ENCODE results near the gene RETN.

The RETN gene

DNA sequence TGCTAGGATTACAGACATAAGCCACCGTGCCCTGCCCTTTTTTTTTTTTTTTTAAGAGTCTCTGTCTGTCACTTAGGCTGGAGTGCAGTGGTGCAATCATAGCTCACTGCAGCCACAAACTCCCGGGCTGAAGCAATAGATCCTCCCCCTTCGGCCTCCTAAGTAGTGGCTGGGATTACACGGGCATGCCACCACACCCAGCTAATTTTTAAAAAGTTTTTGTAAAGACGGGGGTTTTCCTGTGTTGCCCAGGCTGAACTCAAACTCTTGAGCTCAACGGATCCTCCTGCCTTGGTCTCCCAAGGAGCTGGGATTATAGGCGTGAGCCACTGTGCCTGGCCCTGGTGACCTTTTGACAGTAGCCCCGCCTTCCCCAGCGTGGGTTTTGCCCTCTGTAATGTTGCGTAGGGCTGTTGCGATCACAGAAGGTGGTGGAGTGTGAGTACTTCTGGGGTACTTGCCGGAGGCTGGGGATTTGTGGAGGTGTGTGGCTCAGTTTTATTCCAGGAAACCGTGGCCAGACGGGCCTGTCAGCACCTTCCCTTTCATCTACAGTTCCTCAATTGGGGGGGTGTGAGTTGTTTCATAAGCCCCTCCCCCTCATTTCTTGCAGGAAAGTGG lies 11.6 kb upstream of the RETN start:
- DNase-seq (ENCODE audit: low read depth in 3 of 3), result no peak

GRCh38 chr19:7658219-7658686 lies 10.6 kb upstream of the RETN start:
- DNase-seq (ENCODE audit: low read depth in 3 of 3), result no peak

DNA sequence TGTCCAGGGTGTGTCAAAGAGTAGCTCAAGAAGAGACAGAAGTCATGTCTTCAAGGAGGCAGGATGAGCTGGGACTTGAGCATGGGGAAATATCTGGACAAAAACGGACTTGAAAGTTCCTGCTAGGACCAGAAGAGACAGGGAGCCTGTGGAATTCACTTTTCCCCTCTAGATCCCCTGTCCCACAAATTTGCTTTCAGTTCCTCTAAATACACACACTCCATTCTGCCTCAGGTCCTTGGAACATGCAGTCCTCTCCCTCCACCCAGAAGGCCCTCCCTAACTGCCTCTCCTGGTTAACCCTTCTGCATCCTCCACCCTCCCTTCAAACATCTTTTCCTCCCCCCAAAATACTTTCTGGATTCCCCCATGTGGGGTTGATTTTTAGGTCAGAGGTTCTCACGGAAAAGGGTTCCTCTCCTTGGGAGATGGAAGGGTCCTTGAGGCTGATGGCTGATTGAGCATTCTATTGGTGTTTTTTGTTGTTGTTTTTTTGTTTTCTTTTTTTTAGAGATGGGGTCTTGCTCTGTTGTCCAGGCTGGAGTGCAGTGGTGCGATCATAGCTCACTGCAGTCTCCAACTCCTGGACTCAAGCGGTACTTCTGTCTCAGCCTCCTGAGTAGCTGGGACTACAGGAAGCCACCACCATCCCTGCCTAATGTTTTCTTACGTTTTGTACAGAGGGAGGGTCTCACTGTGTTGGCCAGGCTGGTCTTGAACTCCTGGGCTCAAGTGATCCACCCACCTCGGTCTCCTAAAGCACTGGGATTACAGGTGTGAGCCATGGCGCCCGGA lies 6.9 kb upstream of the RETN start:
- DNase-seq (ENCODE audit: low read depth in 3 of 3), result no peak

- no peak for DNase-seq (ENCODE audit: low read depth in 3 of 3)
Observed at GRCh38 chr19:7662657-7663056, 6.2 kb upstream of the RETN start.

- no peak for DNase-seq (ENCODE audit: low read depth in 3 of 3)
Observed at GRCh38 chr19:7663706-7664105, 5.1 kb upstream of the RETN start.

GRCh38 chr19:7665076-7665475 lies 3.8 kb upstream of the RETN start:
- DNase-seq (ENCODE audit: low read depth in 3 of 3), result no peak

GRCh38 chr19:7669641-7670040 lies 792 bp downstream of the RETN start:
- DNase-seq (ENCODE audit: low read depth in 3 of 3), result no peak

- DNase-seq (ENCODE audit: low read depth in 3 of 3), result no peak
Observed at GRCh38 chr19:7670150-7670783, 1.4 kb downstream of the RETN start.

DNA sequence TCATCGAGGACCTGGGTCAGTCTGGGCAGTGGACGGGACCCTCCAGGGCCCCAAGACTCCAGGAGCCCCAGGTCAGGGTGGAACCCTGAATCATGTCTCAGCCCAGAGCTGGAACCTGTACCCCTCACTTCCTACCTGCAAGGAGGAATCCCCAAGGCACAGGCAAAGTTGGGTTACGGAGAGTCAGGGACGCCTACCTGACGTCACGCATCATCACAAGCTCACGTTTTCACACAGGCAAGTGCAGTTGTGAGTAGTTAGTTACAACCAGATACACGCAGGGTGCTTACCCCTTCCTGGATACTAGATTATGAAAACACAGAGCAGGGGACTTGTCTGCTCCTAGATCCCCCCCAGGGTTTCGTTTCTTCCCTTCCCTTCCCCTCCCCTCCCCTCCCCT lies 1.9 kb downstream of the RETN start:
- DNase-seq (ENCODE audit: low read depth in 3 of 3), result no peak

- DNase-seq (ENCODE audit: low read depth in 3 of 3), result no peak
Observed at GRCh38 chr19:7672522-7672921, 3.7 kb downstream of the RETN start.

GRCh38 chr19:7674010-7675005 lies 5.5 kb downstream of the RETN start:
- DNase-seq (ENCODE audit: low read depth in 3 of 3), result no peak

DNA sequence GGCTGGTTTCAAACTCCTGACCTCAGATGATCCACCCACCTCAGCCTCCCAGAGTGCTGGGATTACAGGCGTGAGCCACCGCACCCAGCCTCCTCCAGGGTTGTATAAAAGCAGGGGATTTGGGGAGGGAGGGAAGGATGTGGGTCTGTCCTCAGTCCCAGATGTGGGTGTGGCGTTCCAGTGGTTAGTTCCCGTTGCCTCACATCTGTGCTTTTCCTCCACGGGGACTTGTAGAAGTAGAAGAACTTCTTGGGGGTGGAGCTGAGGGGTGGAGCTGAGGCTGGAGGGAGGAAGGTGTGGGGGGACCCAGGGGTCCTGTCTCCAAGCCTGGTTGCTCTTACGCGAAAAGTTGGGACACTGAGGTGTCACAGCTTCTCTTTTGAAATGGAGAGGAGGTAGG lies 7.5 kb downstream of the RETN start:
- DNase-seq (ENCODE audit: low read depth in 3 of 3), result no peak

GRCh38 chr19:7676854-7677253 lies 8.0 kb downstream of the RETN start, which contains the start of gene MCEMP1:
TSS of gene MCEMP1 (plus strand) at chr19:7677090. CDS start at chr19:7677121, 31 bp downstream.
- no peak for DNase-seq (ENCODE audit: low read depth in 3 of 3)

DNA sequence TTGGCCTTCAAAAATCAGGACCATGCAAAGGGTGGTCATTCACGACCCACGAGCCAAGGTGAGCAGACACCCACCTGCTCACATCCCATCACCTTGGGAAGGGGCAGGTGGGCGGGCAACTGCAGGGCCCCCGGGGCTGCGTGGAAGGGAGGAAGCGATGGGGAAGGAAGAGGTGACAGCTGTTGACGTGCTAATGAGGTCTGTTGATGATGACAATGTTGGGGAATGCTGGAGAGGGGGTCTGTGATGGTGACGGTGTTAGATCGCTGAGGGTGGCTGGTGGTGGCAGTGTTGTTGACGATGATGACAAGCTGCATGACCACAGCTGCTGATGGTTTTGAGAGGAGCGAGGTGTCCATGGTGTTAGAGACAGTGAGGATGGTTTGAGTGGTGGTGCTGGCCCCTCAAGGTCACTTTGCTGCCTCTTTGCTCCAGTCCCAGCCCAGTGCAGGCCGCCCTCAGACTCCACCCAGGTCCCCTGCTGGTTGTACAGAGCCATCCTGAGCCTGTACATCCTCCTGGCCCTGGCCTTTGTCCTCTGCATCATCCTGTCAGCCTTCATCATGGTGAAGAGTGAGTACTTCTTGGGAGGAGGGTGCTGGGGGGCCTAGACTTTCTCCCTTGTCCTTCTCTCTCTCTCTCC lies 8.9 kb downstream of the RETN start:
- DNase-seq (ENCODE audit: low read depth in 3 of 3), result no peak

GRCh38 chr19:7678971-7679751 lies 10.3 kb downstream of the RETN start:
- peak in 2 of 3 experiments; percentile 56 to 64 for DNase-seq (ENCODE audit: low read depth in 3 of 3)

- DNase-seq (ENCODE audit: low read depth in 3 of 3), result no peak
Observed at GRCh38 chr19:7679771-7680605, 11.1 kb downstream of the RETN start.

DNA sequence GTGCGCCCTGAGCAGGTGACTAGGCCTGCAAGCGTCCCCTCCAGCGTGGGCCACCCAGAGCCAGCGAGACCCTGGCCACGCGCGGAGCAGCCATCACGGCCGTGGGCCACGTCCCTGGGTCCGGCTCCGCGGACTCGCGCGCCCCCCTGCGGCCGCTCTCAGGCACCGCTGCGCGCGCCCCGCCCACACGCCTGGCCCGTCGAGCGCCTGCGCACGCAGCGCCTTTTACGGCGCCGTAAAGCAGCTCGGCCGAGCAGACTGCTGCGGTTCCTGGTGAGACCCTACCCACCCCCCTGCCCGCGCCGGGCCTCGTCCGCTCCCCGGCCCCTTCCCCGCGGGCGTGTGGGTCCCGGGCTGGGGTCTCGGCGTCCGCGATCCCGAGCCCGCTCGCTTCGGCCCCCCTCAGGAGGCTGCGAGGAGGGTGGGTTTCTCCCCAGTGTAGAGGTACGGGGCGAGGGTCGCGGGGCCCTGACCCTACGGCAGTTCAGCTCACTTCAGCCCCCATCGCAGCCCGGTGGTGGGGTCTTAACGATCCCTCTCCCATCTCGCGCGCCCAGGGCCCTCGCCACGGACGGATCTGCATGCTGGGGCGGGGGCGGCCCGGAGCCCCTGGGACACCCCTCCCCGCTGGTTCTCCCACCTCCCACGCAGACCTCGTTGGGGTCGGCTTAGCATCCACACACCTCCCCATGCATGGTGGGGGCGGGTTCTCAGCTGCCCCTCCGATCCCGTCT lies 11.9 kb downstream of the RETN start, which contains the start of gene TRAPPC5:
Gene TRAPPC5 (plus strand): TSS at position 228 of the 734 bp plus-strand sequence. CDS start 1,421 bp downstream, outside the sequence.
- peak; percentile 73 to 85 (median 80) for DNase-seq (ENCODE audit: low read depth in 3 of 3)
